Progenitor cell of endocrine pancreas (in vitro differentiated cells): ENCODE measurements around the gene CD101. TPM values are rescaled to one million over a fixed set of nuclear protein-coding genes. Genes with fewer than 3 reads are reported as not detected.

Experiments
- DNase-seq: peaks from one replicate; pipeline ENCODE4 v3.0.0; 2021; ENCODE audit warnings: low spot score; ENCODE audit not compliant: unreplicated experiment
- H3K27ac Mint-ChIP-seq: 2 replicates; pipeline ENCODE4 v1.8.0; 2021; ENCODE audit warnings: mild to moderate bottlenecking, moderate library complexity, mixed read lengths
- H3K27me3 Mint-ChIP-seq: 2 replicates; pipeline ENCODE4 v1.8.0; 2021; ENCODE audit warnings: mixed read lengths
- H3K36me3 Mint-ChIP-seq: 2 replicates; pipeline ENCODE4 v1.8.0; 2022; ENCODE audit warnings: mixed read lengths; ENCODE audit not compliant: insufficient read depth
- H3K4me1 Mint-ChIP-seq: 2 replicates; pipeline ENCODE4 v1.8.0; 2021; ENCODE audit warnings: low read depth, mixed read lengths
- H3K4me3 Mint-ChIP-seq: 2 replicates; pipeline ENCODE4 v1.8.0; 2021; ENCODE audit warnings: low read depth, mild to moderate bottlenecking, moderate library complexity, mixed read lengths
- H3K9me3 Mint-ChIP-seq: 2 replicates; pipeline ENCODE4 v1.8.0; 2021; ENCODE audit warnings: low read depth, mixed read lengths
- total RNA-seq: library from RNA; stranded (reverse); gene quantifications from 2 replicates; pipeline ENCODE4 v1.2.1, GENCODE V29; 2021
- TF ChIP-seq, protein P1 (sequence below): fragments of 200-600 bp; sonication (generic); IDR thresholded peaks from one replicate; pipeline ENCODE4 v1.5.0; 2021; ENCODE audit warnings: antibody characterized with exemption, mild to moderate bottlenecking; ENCODE audit not compliant: unreplicated experiment

CD101 gene
- total RNA-seq, 1 donor from 2014 or later = 2.8 TPM

DNA sequence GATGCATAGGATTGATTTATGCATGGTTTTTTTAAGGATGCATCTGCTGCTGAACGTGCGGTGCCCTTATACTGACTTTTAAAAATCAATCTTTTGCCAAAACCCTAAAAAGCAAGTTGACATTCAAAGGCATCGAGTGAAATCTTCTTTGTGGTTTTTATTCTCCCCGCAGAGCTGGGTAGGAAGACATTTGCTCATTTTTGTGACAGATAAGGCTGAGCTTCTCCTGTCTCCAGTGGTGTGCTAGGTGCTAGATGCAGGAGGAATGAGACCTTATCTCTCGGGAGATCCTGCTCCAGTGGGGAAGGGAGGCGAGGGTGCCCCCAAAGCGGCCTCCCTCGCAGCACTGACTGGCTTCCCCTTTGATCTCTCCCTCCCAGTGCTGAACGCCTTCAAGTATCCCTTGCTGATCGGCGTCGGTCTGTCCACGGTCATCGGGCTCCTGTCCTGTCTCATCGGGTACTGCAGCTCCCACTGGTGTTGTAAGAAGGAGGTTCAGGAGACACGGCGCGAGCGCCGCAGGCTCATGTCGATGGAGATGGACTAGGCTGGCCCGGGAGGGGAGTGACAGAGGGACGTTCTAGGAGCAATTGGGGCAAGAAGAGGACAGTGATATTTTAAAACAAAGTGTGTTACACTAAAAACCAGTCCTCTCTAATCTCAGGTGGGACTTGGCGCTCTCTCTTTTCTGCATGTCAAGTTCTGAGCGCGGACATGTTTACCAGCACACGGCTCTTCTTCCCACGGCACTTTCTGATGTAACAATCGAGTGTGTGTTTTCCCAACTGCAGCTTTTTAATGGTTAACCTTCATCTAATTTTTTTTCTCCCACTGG, 14.9 kb upstream of the CD101 start:
- Mint-ChIP-seq H3K4me3 (no peak overlapping the region), H3K36me3 (peaks cover 25% of the 10 kb centered on the region), H3K27ac (peak overlapping the region; percentile 85), H3K9me3 (peaks cover 2% of the 10 kb centered on the region), H3K27me3 (no peaks in the 10 kb centered on the region), H3K4me1 (peaks cover 34% of the 10 kb centered on the region)
- DNase-seq = no peak
- TF ChIP-seq, protein P1, sequence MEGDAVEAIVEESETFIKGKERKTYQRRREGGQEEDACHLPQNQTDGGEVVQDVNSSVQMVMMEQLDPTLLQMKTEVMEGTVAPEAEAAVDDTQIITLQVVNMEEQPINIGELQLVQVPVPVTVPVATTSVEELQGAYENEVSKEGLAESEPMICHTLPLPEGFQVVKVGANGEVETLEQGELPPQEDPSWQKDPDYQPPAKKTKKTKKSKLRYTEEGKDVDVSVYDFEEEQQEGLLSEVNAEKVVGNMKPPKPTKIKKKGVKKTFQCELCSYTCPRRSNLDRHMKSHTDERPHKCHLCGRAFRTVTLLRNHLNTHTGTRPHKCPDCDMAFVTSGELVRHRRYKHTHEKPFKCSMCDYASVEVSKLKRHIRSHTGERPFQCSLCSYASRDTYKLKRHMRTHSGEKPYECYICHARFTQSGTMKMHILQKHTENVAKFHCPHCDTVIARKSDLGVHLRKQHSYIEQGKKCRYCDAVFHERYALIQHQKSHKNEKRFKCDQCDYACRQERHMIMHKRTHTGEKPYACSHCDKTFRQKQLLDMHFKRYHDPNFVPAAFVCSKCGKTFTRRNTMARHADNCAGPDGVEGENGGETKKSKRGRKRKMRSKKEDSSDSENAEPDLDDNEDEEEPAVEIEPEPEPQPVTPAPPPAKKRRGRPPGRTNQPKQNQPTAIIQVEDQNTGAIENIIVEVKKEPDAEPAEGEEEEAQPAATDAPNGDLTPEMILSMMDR = no peak

DNA sequence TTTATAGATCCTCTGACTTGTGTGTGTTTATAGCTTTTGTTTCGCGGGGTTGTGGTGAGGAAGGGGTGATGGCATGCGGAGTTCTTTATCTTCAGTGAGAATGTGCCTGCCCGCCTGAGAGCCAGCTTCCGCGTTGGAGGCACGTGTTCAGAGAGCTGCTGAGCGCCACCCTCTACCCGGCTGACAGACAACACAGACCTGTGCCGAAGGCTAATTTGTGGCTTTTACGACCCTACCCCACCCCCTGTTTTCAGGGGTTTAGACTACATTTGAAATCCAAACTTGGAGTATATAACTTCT, 14.4 kb upstream of the CD101 start:
- H3K27me3 Mint-ChIP-seq = no peaks in the 10 kb centered on the region
- H3K4me1 Mint-ChIP-seq = peaks cover 28% of the 10 kb centered on the region
- H3K27ac Mint-ChIP-seq = peak overlapping the region; percentile 85
- H3K36me3 Mint-ChIP-seq = peaks cover 29% of the 10 kb centered on the region
- peaks cover 4% of the 10 kb centered on the region for H3K9me3 Mint-ChIP-seq
- TF ChIP-seq, protein P1 = no peak
- no peak overlapping the region for H3K4me3 Mint-ChIP-seq
- no peak for DNase-seq

DNA sequence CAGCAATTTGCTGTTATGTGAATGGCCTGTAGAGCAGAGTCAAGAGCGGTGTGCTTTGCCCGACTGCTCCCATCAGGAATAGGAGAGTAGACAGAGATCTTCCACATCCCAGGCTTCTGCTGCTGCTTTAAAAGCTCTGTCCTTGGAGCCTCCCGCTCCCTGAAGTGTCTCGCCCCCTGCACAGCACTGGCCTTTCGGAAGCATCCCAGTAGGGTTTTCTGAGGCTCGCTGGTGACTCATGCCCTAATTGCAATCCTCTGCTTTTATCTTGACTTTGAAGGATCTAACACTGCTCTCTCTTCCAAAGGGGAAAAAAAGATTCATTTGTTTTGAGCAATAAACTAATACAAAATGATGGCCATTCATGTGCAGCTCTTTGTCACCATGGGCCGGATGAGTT, 13.3 kb upstream of the CD101 start:
- Mint-ChIP-seq H3K9me3 (peaks cover 8% of the 10 kb centered on the region), H3K27me3 (no peaks in the 10 kb centered on the region), H3K36me3 (peaks cover 36% of the 10 kb centered on the region), H3K4me1 (peaks cover 21% of the 10 kb centered on the region), H3K27ac (peak overlapping the region; percentile 64), H3K4me3 (no peak overlapping the region)
- TF ChIP-seq, protein P1 = no peak
- DNase-seq = no peak

DNA sequence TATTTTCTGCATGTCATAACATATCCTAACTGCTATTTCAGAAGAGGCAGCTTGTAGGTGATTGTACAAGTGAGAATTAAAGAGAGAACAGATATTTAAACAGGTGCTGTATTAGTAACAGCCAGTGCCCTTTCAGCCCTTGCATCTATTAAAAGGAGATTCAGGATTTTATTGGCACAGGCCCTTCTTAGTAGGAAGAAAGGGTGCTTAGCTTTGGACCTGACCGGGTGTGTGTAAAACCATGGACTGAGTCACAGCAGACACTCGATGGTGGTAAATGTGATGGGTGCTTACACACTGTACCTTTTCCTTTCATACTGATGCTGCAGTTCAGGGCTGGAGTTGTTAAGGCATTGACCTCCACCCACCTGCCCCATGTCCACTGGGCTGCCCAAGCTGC, 12.7 kb upstream of the CD101 start:
- peaks cover 8% of the 10 kb centered on the region for H3K9me3 Mint-ChIP-seq
- peaks cover 21% of the 10 kb centered on the region for H3K4me1 Mint-ChIP-seq
- no peak for DNase-seq
- TF ChIP-seq, protein P1 = no peak
- no peak overlapping the region for H3K4me3 Mint-ChIP-seq
- peak overlapping the region; percentile 64 for H3K27ac Mint-ChIP-seq
- no peaks in the 10 kb centered on the region for H3K27me3 Mint-ChIP-seq
- H3K36me3 Mint-ChIP-seq = peaks cover 38% of the 10 kb centered on the region

DNA sequence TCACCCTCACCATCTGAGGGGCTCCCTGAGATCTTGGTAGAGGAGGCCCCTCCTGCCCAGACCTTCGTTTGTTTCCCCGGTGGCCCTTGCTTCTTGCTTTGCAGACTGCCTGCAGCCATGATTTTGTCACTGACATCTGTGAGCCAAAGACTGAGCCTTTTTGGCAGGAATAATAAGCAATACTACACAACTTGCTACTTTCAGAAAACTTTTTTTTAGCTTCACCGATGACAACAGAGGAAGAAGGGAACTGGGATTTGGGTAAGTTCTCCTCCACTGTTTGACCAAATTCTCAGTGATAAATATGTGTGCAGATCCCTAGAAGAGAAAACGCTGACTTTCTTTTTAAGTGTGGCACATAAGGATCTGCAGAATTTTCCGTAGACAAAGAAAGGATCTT, 11.7 kb upstream of the CD101 start:
- no peak for DNase-seq
- no peak overlapping the region for H3K27ac Mint-ChIP-seq
- H3K4me1 Mint-ChIP-seq = peaks cover 21% of the 10 kb centered on the region
- peaks cover 36% of the 10 kb centered on the region for H3K36me3 Mint-ChIP-seq
- TF ChIP-seq, protein P1 = no peak
- H3K9me3 Mint-ChIP-seq = peaks cover 8% of the 10 kb centered on the region
- H3K27me3 Mint-ChIP-seq = no peaks in the 10 kb centered on the region
- no peak overlapping the region for H3K4me3 Mint-ChIP-seq
